VCaP (cell line): ENCODE measurements around the gene PPM1E.
"Not testable (repeated sequence)": the region's sequence is repeated elsewhere in the genome, so short reads cannot be mapped to it uniquely, and the experiment has no call there.

ENCODE experiments used
- H3K27ac ChIP-seq: fragments of 450-650 bp; 2 replicates; pipeline ENCODE4 v1.5.1; 2017
- TF ChIP-seq, protein P1 (sequence below): fragments of 450-650 bp; conservative IDR thresholded peaks from 2 replicates; pipeline ENCODE4 v1.5.1; 2017; ENCODE audit warnings: mild to moderate bottlenecking, moderate library complexity

The PPM1E gene

DNA sequence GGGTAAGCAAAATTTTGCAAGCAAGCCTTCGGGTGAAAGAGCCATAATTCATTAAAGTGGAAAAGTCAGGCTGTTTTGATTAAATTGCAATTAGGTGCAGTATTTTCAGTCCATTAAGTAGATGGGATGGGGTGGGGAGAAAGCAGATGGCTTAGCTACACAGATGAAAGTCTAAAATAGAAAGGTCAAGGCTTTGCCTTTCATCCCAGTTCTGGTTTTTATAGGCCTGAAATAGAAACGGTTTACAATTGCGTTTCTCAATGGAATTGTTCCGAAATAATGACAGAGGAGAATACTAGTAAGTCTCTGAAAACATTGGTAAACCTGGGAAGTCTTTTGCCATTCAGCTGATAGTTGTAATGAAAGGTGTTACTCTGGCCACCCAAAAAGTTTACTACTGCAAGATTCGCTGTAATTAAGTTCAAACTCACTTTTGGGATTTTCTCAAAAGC is 1.5 kb downstream of the PPM1E start:
- TF ChIP-seq, protein P1, sequence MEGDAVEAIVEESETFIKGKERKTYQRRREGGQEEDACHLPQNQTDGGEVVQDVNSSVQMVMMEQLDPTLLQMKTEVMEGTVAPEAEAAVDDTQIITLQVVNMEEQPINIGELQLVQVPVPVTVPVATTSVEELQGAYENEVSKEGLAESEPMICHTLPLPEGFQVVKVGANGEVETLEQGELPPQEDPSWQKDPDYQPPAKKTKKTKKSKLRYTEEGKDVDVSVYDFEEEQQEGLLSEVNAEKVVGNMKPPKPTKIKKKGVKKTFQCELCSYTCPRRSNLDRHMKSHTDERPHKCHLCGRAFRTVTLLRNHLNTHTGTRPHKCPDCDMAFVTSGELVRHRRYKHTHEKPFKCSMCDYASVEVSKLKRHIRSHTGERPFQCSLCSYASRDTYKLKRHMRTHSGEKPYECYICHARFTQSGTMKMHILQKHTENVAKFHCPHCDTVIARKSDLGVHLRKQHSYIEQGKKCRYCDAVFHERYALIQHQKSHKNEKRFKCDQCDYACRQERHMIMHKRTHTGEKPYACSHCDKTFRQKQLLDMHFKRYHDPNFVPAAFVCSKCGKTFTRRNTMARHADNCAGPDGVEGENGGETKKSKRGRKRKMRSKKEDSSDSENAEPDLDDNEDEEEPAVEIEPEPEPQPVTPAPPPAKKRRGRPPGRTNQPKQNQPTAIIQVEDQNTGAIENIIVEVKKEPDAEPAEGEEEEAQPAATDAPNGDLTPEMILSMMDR: no peak
- H3K27ac ChIP-seq: peak overlapping the region; percentile 88

DNA sequence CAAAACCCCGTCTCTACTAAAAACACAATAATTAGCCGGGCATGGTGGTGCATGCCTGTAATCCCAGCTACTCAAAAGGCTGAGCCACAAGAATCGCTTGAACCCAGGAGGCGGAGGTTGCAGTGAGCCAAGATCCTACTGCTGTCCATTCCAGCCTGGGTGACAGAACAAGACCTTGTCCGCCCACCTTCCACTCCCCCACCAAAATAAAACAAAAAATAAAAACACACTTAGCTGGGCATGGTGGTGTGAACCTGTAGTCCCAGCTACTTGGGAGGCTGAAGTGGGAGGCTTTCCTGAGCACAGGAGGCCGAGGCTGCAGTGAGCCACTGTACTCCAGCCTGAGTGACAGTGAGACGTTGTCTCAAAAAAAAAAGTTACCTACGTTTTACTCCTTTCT is 3.2 kb downstream of the PPM1E start:
- TF ChIP-seq, protein P1: no peak
- no peak overlapping the region for H3K27ac ChIP-seq

- TF ChIP-seq, protein P1: no peak
- H3K27ac ChIP-seq: no peak overlapping the region
Observed at GRCh38 chr17:58759522-58759921, 3.9 kb downstream of the PPM1E start.

DNA sequence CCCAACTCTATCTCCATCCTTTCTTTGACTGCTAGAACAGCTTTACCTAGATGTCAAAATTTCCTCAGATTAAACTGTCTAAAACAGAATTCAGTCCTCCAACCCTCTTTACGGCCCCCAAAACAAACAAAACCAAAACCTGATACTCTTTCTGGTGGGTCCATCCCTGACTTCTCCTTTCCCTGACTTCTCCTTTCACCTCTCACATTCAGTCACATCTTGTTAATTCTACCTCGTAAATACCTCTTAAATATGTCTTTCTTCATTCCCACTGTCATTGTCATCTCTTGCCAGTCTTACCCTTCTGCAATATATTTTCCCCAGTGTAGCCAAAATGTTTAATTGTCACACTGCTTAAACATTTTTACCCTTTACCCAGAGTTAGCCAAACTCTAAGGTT is 4.6 kb downstream of the PPM1E start:
- H3K27ac ChIP-seq: no peak overlapping the region
- TF ChIP-seq, protein P1: no peak

- H3K27ac ChIP-seq: no peak overlapping the region
- TF ChIP-seq, protein P1: no peak
Observed at GRCh38 chr17:58763263-58763662, 7.6 kb downstream of the PPM1E start.

GRCh38 chr17:58764373-58764772 is 8.7 kb downstream of the PPM1E start:
- TF ChIP-seq, protein P1: no peak
- H3K27ac ChIP-seq: no peak overlapping the region

DNA sequence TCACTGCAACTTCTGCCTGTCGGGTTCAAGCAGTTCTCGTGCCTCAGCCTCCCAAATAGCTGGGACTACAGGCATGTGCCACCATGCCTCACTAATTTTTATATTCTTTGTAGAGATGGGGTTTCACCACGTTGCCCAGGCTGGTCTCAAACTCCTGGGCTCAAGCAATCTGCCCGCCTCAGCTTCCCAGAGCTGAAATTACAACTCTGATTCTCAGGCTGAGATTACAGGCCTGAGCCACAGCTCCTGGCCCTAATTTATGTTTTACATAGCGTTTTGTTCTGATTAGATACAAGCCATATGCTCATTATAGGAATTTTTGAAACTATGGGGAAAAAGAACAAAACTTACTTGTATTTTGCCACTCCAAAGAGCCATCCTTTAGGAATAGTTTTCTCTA is 22.8 kb downstream of the PPM1E start:
- H3K27ac ChIP-seq: not testable (repeated sequence)

- TF ChIP-seq, protein P1: no peak
- no peak overlapping the region for H3K27ac ChIP-seq
Observed at GRCh38 chr17:58779446-58779845, 23.8 kb downstream of the PPM1E start.
